IMR-90 (cell line): ENCODE measurements around the gene BRAF. TPM values are rescaled to one million over a fixed set of nuclear protein-coding genes. Genes with fewer than 3 reads are reported as not detected.

ENCODE experiments used
- ATAC-seq: fragments of 200-7000 bp; cut with Tn5 transposase; 2 replicates; pipeline ENCODE4 v1.9.1; 2020; ENCODE audit warnings: low read depth, mild to moderate bottlenecking, moderate library complexity
- BruUV-seq: library from RNA; stranded (reverse); fragments of 400-500 nt; replicated peaks from 2 replicates; lab custom pipeline; 2021; lab: Mats Ljungman, UMichigan
- CTCF ChIA-PET: fragments of 300-600 bp; formaldehyde crosslinking; extraction: SDS; loops from one replicate; lab custom pipeline; 2021; ENCODE audit warnings: antibody characterized with exemption; lab: Yijun Ruan, JAX
- POLR2A ChIA-PET: fragments of 300-600 bp; sonication (Branson Sonifier 250); formaldehyde crosslinking; loops from one replicate; lab custom pipeline; 2022; ENCODE audit warnings: antibody characterized with exemption; ENCODE audit not compliant: unreplicated experiment; lab: Charles Lee
- DNase-seq: peaks from one replicate; pipeline ENCODE4 v3.0.0; 2013
- H2AFZ ChIP-seq: replicated peaks from 2 replicates; pipeline ENCODE3; 2013; ENCODE audit warnings: low read length, mild to moderate bottlenecking; ENCODE audit not compliant: poor library complexity
- H2AK5ac ChIP-seq: 2 replicates; pipeline ENCODE4 v1.6.1; 2013; ENCODE audit warnings: low read depth, low read length, inconsistent platforms
- H2AK9ac ChIP-seq: replicated peaks from 2 replicates; pipeline ENCODE3; 2013; ENCODE audit warnings: mild to moderate bottlenecking, low read depth, low read length, moderate library complexity; ENCODE audit not compliant: poor library complexity
- H2BK120ac ChIP-seq: 2 replicates; pipeline ENCODE4 v1.6.1; 2013; ENCODE audit warnings: low read depth, low read length, inconsistent platforms
- H2BK15ac ChIP-seq: 3 replicates; pipeline ENCODE4 v1.6.1; 2013; ENCODE audit warnings: low read depth, low read length, inconsistent platforms
- H2BK20ac ChIP-seq: 2 replicates; pipeline ENCODE4 v1.6.1; 2013; ENCODE audit warnings: low read depth, mild to moderate bottlenecking, inconsistent platforms, low read length, moderate library complexity
- H2BK5ac ChIP-seq: 2 replicates; pipeline ENCODE4 v1.6.1; 2013; ENCODE audit warnings: mild to moderate bottlenecking, low read depth, low read length, inconsistent platforms; ENCODE audit not compliant: poor library complexity, severe bottlenecking
- H3K14ac ChIP-seq: replicated peaks from 2 replicates; pipeline ENCODE4 v1.6.1; 2013; ENCODE audit warnings: low read depth, low read length, inconsistent platforms
- H3K18ac ChIP-seq: 2 replicates; pipeline ENCODE4 v1.6.1; 2013; ENCODE audit warnings: low read depth, low read length, control low read depth
- H3K23ac ChIP-seq: 2 replicates; pipeline ENCODE4 v1.6.1; 2013; ENCODE audit warnings: low read depth, low read length, inconsistent platforms
- H3K27ac ChIP-seq: 2 replicates; pipeline ENCODE4 v1.5.1; 2013; ENCODE audit warnings: mild to moderate bottlenecking, control low read depth, low read length; ENCODE audit not compliant: insufficient read depth
- H3K27me3 ChIP-seq: 2 replicates; pipeline ENCODE4 v1.6.1; 2013; ENCODE audit warnings: low read length; ENCODE audit not compliant: control insufficient read depth, insufficient read depth
- H3K36me3 ChIP-seq: 2 replicates; pipeline ENCODE4 v1.6.1; 2013; ENCODE audit warnings: low read length, mixed read lengths; ENCODE audit not compliant: control insufficient read depth, insufficient read depth
- H3K4ac ChIP-seq: 2 replicates; pipeline ENCODE4 v1.6.1; 2013; ENCODE audit warnings: low read depth, low read length, inconsistent platforms
- H3K4me1 ChIP-seq: 2 replicates; pipeline ENCODE4 v1.6.1; 2013; ENCODE audit warnings: low read length, mixed read lengths; ENCODE audit not compliant: control insufficient read depth, insufficient read depth
- H3K4me2 ChIP-seq: 2 replicates; pipeline ENCODE4 v1.6.1; 2013; ENCODE audit warnings: low read depth, mild to moderate bottlenecking, control low read depth, low read length, moderate library complexity
- H3K4me3 ChIP-seq: 2 replicates; pipeline ENCODE4 v1.5.1; 2013; ENCODE audit warnings: low read depth, mild to moderate bottlenecking, control low read depth, low read length, moderate library complexity; ENCODE audit not compliant: insufficient read depth
- H3K56ac ChIP-seq: 2 replicates; pipeline ENCODE4 v1.6.1; 2013; ENCODE audit warnings: low read length, inconsistent platforms; ENCODE audit not compliant: insufficient read depth; ENCODE audit errors: extremely low read depth
- H3K79me1 ChIP-seq, 2 experiments: 2 replicates each; pipeline ENCODE4 v1.6.1; 2013; ENCODE audit warnings: low read length in 2 of 2, inconsistent platforms in 1 of 2, low read depth in 1 of 2
- H3K9ac ChIP-seq: 2 replicates; pipeline ENCODE4 v1.6.1; 2013; ENCODE audit warnings: low read depth, low read length, control low read depth
- H3K9me1 ChIP-seq: 2 replicates; pipeline ENCODE4 v1.6.1; 2013; ENCODE audit warnings: low read length, inconsistent platforms; ENCODE audit not compliant: insufficient read depth
- H3K9me3 ChIP-seq: 2 replicates; pipeline ENCODE4 v1.6.1; 2013; ENCODE audit warnings: low read length; ENCODE audit not compliant: control insufficient read depth, insufficient read depth
- H4K20me1 ChIP-seq: 2 replicates; pipeline ENCODE4 v1.6.1; 2013; ENCODE audit warnings: low read length, inconsistent platforms; ENCODE audit not compliant: insufficient read depth
- H4K5ac ChIP-seq: 2 replicates; pipeline ENCODE4 v1.6.1; 2013; ENCODE audit warnings: mild to moderate bottlenecking, low read depth, low read length, control low read depth
- H4K8ac ChIP-seq, 2 experiments: 2 replicates each; pipeline ENCODE4 v1.6.1; 2013; ENCODE audit warnings: low read depth in 2 of 2, low read length in 2 of 2, control low read depth in 1 of 2, inconsistent platforms in 1 of 2
- H4K91ac ChIP-seq: 2 replicates; pipeline ENCODE4 v1.6.1; 2013; ENCODE audit warnings: low read depth, low read length, inconsistent platforms; ENCODE audit not compliant: insufficient read depth
- ELK1 ChIP-seq: fragments of 150-350 bp; IDR thresholded peaks from 2 replicates; pipeline ENCODE4 v1.6.1; 2016; ENCODE audit warnings: low read depth, mild to moderate bottlenecking, low read length, moderate library complexity, borderline replicate concordance
- NFE2L2 ChIP-seq: fragments of 150-350 bp; IDR thresholded peaks from 2 replicates; pipeline ENCODE4 v1.6.1; 2016; ENCODE audit warnings: low read depth, mild to moderate bottlenecking, low read length
- POLR2A ChIP-seq: IDR thresholded peaks from 2 replicates; pipeline ENCODE4 v1.6.1; 2012; ENCODE audit warnings: mild to moderate bottlenecking, low read depth, low read length
- RAD21 ChIP-seq: IDR thresholded peaks from 2 replicates; pipeline ENCODE4 v1.6.1; 2012; ENCODE audit warnings: low read length, improper control_type of control experiment
- RCOR1 ChIP-seq: IDR thresholded peaks from 2 replicates; pipeline ENCODE4 v1.6.1; 2012; ENCODE audit warnings: mild to moderate bottlenecking, low read length, improper control_type of control experiment; ENCODE audit not compliant: insufficient replicate concordance
- WGBS, 2 experiments: methylation state at CpG; one replicate each; pipeline versions ENCODE4 v1.1.5 to v1.1.7; 2013; ENCODE audit warnings: missing lambda C conversion rate in 2 of 2; ENCODE audit not compliant: insufficient read length in 1 of 2; ENCODE audit errors: extremely low coverage in 2 of 2; 5-methylcytosine and 5-hydroxymethylcytosine counted together
- dilution Hi-C: fragments of 300-500 bp; cut with HindIII; formaldehyde crosslinking; loops from one replicate; pipeline ENCODE4 v1.14.3; 2018; ENCODE audit warnings: low sequenced_read_pairs; ENCODE audit not compliant: unreplicated experiment
- in situ Hi-C: fragments of 300-500 bp; cut with MboI; formaldehyde crosslinking; loops from 3 replicates; pipeline ENCODE4 v1.14.3; 2019; ENCODE audit warnings: low sequenced_read_pairs, inconsistent platforms, mixed read lengths
- intact Hi-C: fragments of 100-400 bp; cut with micrococcal nuclease; formaldehyde crosslinking; loops from 2 replicates; pipeline ENCODE4 v1.10.0; 2022
- polyA plus RNA-seq, 3 experiments: library from polyadenylated mRNA; depleted of rRNA; stranded (reverse); fragments of >200 nt; gene quantifications; 2 replicates each; pipeline ENCODE4 v1.2.3, GENCODE V29; 2012; ENCODE audit warnings: low replicate concordance in 1 of 3
- total RNA-seq: library from RNA; depleted of rRNA; stranded (reverse); fragments of >200 nt; gene quantifications from 2 replicates; pipeline ENCODE4 v1.2.3, GENCODE V29; 2012

BRAF gene
- total and polyA plus RNA-seq, 2 of the 4 experiments (the other 2 are of a cell fraction), result 5.7 to 12.9 TPM

- Histone ChIP-seq H2BK15ac (no peak overlapping the region), H3K4me1 (no peaks in the 10 kb centered on the region), H3K23ac (no peak overlapping the region), H3K14ac (no peak overlapping the region), H4K5ac (no peak overlapping the region), H2AFZ (no peak overlapping the region), H3K9me3 (no peaks in the 10 kb centered on the region), H2BK120ac (no peak overlapping the region), H3K18ac (no peak overlapping the region), H3K4ac (no peak overlapping the region), H2BK20ac (no peak overlapping the region), H2AK5ac (no peak overlapping the region), H3K9ac (no peak overlapping the region), H4K91ac (no peak overlapping the region), H3K9me1 (no peaks in the 10 kb centered on the region), H3K27me3 (no peaks in the 10 kb centered on the region), H3K36me3 (peaks cover 9% of the 10 kb centered on the region), H4K8ac (no peak overlapping the region), H3K79me1 (no peaks in the 10 kb centered on the region), H3K27ac (no peak overlapping the region), H4K20me1 (no peaks in the 10 kb centered on the region), H2BK5ac (no peak overlapping the region), H3K4me2 (no peak overlapping the region), H3K4me3 (no peak overlapping the region), H3K56ac (no peak overlapping the region), H2AK9ac (no peak overlapping the region)
- no CpG with 5 or more reads among the region's 3 CpGs for WGBS, 2 experiments
- in situ Hi-C loops, result loop anchor here (10.0 kb wide), 1 partner anchor 851 kb away; no protein-coding TSS in a partner anchor
- CTCF ChIA-PET, result no interaction called here
- dilution Hi-C loops, result no loop called here
- no TSS peak for BruUV-seq
- no peak for ATAC-seq
- no peak for DNase-seq
- intact Hi-C loops, result no loop called here
- TF ChIP-seq RCOR1 (no peak), POLR2A (no peak), ELK1 (no peak), NFE2L2 (no peak), RAD21 (no peak)
- POLR2A ChIA-PET, result no interaction called here
Measured at GRCh38 chr7:140683657-140684056, 241.1 kb downstream of the BRAF start.
